HG03280 (cell line): ENCODE measurements around the gene OTC.
A peak's percentile ranks its signal among the peaks of the same experiment; 100 is the strongest.

ENCODE experiments used
- ATAC-seq: cut with Tn5 transposase; IDR thresholded peaks from one replicate; pipeline ENCODE4 v1.9.1; 2021; ENCODE audit warnings: mild to moderate bottlenecking, moderate library complexity; ENCODE audit not compliant: unreplicated experiment

The OTC gene

GRCh38 chrX:38352362-38352761 is at the start of gene OTC:
Gene OTC, plus strand, starts transcription at chrX:38352604. Its CDS starts 93 bp downstream, at chrX:38352697.
- no peak for ATAC-seq

GRCh38 chrX:38304010-38304409 is 48.4 kb upstream of the OTC start:
- no peak for ATAC-seq

GRCh38 chrX:38305971-38306370 is 46.4 kb upstream of the OTC start:
- no peak for ATAC-seq

- ATAC-seq = no peak
Measured at GRCh38 chrX:38311743-38312142, 40.7 kb upstream of the OTC start.

GRCh38 chrX:38312436-38312835 is 40.0 kb upstream of the OTC start:
- no peak for ATAC-seq

GRCh38 chrX:38313190-38313589 is 39.2 kb upstream of the OTC start:
- ATAC-seq = no peak

- ATAC-seq = no peak
Measured at GRCh38 chrX:38315186-38315585, 37.2 kb upstream of the OTC start.

- no peak for ATAC-seq
Measured at GRCh38 chrX:38318196-38318595, 34.2 kb upstream of the OTC start.

GRCh38 chrX:38318606-38319005 is 33.8 kb upstream of the OTC start:
- ATAC-seq = no peak

GRCh38 chrX:38320819-38321218 is 31.6 kb upstream of the OTC start:
- ATAC-seq = no peak

GRCh38 chrX:38326086-38326485 is 26.3 kb upstream of the OTC start:
- ATAC-seq = no peak

- peak; percentile 96 for ATAC-seq
Measured at GRCh38 chrX:38327007-38327774, 25.2 kb upstream of the OTC start, which contains the start of gene RPGR. Gene RPGR, minus strand, starts transcription at chrX:38327509. Its CDS starts 142 bp downstream, at chrX:38327367.

- ATAC-seq = no peak
Measured at GRCh38 chrX:38327775-38328081, 24.7 kb upstream of the OTC start.

GRCh38 chrX:38332505-38332904 is 19.9 kb upstream of the OTC start:
- ATAC-seq = peak; percentile 62

GRCh38 chrX:38335382-38335781 is 17.0 kb upstream of the OTC start:
- no peak for ATAC-seq

GRCh38 chrX:38336538-38337240 is 15.7 kb upstream of the OTC start:
- no peak for ATAC-seq

GRCh38 chrX:38341442-38341841 is 11.0 kb upstream of the OTC start:
- ATAC-seq = no peak

GRCh38 chrX:38342853-38343778 is 9.3 kb upstream of the OTC start:
- no peak for ATAC-seq

GRCh38 chrX:38346150-38346549 is 6.3 kb upstream of the OTC start:
- no peak for ATAC-seq

GRCh38 chrX:38347136-38347535 is 5.3 kb upstream of the OTC start:
- no peak for ATAC-seq

- no peak for ATAC-seq
Measured at GRCh38 chrX:38351346-38351745, 1.1 kb upstream of the OTC start.
